ENCODE measurements around the gene TNFRSF11A.

TNFRSF11A gene

GRCh38 chr18:62388855-62389760, 64.0 kb downstream of the TNFRSF11A start:
- TF ChIP-seq CTCF (IDR thresholded peaks at IDR 0.05; ENCODE audit: low read depth, low read length), result no peak
- DNase-seq (ENCODE audit: low read depth, low spot score), result no peak
- in situ Hi-C loops (cut with HindIII; ENCODE audit: low sequenced_read_pairs), result no loop called here
- H3K4me3 ChIP-seq (ENCODE audit: low read depth, low read length), result no peak overlapping the region

- TF ChIP-seq CTCF (IDR thresholded peaks at IDR 0.05; ENCODE audit: low read depth, low read length), result no peak
- in situ Hi-C loops (cut with HindIII; ENCODE audit: low sequenced_read_pairs), result no loop called here
- DNase-seq (ENCODE audit: low read depth, low spot score), result no peak
- no peak overlapping the region for H3K4me3 ChIP-seq (ENCODE audit: low read depth, low read length)
Observed at GRCh38 chr18:62389761-62390481, 64.8 kb downstream of the TNFRSF11A start.

- H3K4me3 ChIP-seq (ENCODE audit: low read depth, low read length), result no peak overlapping the region
- DNase-seq (ENCODE audit: low read depth, low spot score), result no peak
- TF ChIP-seq CTCF (IDR thresholded peaks at IDR 0.05; ENCODE audit: low read depth, low read length), result no peak
- in situ Hi-C loops (cut with HindIII; ENCODE audit: low sequenced_read_pairs), result no loop called here
Observed at GRCh38 chr18:62394006-62394763, 69.1 kb downstream of the TNFRSF11A start.

GRCh38 chr18:62396381-62396780, 71.3 kb downstream of the TNFRSF11A start:
- in situ Hi-C loops (cut with HindIII; ENCODE audit: low sequenced_read_pairs), result no loop called here
- H3K4me3 ChIP-seq (ENCODE audit: low read depth, low read length), result no peak overlapping the region
- DNase-seq (ENCODE audit: low read depth, low spot score), result no peak
- TF ChIP-seq CTCF (IDR thresholded peaks at IDR 0.05; ENCODE audit: low read depth, low read length), result no peak

- no peak overlapping the region for H3K4me3 ChIP-seq (ENCODE audit: low read depth, low read length)
- in situ Hi-C loops (cut with HindIII; ENCODE audit: low sequenced_read_pairs), result no loop called here
- no peak for TF ChIP-seq CTCF (IDR thresholded peaks at IDR 0.05; ENCODE audit: low read depth, low read length)
- DNase-seq (ENCODE audit: low read depth, low spot score), result no peak
Observed at GRCh38 chr18:62396967-62397366, 71.9 kb downstream of the TNFRSF11A start.

- H3K4me3 ChIP-seq (ENCODE audit: low read depth, low read length), result no peak overlapping the region
- DNase-seq (ENCODE audit: low read depth, low spot score), result no peak
- in situ Hi-C loops (cut with HindIII; ENCODE audit: low sequenced_read_pairs), result no loop called here
- TF ChIP-seq CTCF (IDR thresholded peaks at IDR 0.05; ENCODE audit: low read depth, low read length), result no peak
Observed at GRCh38 chr18:62398291-62398690, 73.2 kb downstream of the TNFRSF11A start.
